Measurements from ENCODE around the gene FAM117B.
"Not testable (repeated sequence)": the region's sequence is repeated elsewhere in the genome, so short reads cannot be mapped to it uniquely, and the experiment has no call there.

The FAM117B gene

GRCh38 chr2:202705446-202706020, 70.8 kb downstream of the FAM117B start:
- no peak for DNase-seq

GRCh38 chr2:202714971-202715935, 80.5 kb downstream of the FAM117B start:
- not testable (repeated sequence) for DNase-seq

GRCh38 chr2:202716114-202716718, 81.4 kb downstream of the FAM117B start:
- no peak for DNase-seq

- no peak for DNase-seq
Measured at GRCh38 chr2:202716953-202717597, 82.3 kb downstream of the FAM117B start.

GRCh38 chr2:202717598-202718310, 83.0 kb downstream of the FAM117B start:
- no peak for DNase-seq

GRCh38 chr2:202718614-202719013, 83.8 kb downstream of the FAM117B start:
- no peak for DNase-seq

- DNase-seq, result no peak
Measured at GRCh38 chr2:202720226-202720625, 85.5 kb downstream of the FAM117B start.

GRCh38 chr2:202721621-202722020, 86.9 kb downstream of the FAM117B start:
- no peak for DNase-seq

GRCh38 chr2:202723746-202724145, 89.0 kb downstream of the FAM117B start:
- no peak for DNase-seq

- DNase-seq, result no peak
Measured at GRCh38 chr2:202726070-202726469, 91.3 kb downstream of the FAM117B start.

- DNase-seq, result no peak
Measured at GRCh38 chr2:202736826-202737225, 102.1 kb downstream of the FAM117B start.

- no peak for DNase-seq
Measured at GRCh38 chr2:202743613-202744012, 108.8 kb downstream of the FAM117B start.

GRCh38 chr2:202749477-202749876, 114.7 kb downstream of the FAM117B start:
- DNase-seq, result no peak

- no peak for DNase-seq
Measured at GRCh38 chr2:202750763-202751427, 116.1 kb downstream of the FAM117B start.

GRCh38 chr2:202752071-202752470, 117.3 kb downstream of the FAM117B start:
- no peak for DNase-seq

- DNase-seq, result no peak
Measured at GRCh38 chr2:202754936-202755335, 120.2 kb downstream of the FAM117B start.

- DNase-seq, result no peak
Measured at GRCh38 chr2:202756598-202756997, 121.8 kb downstream of the FAM117B start.

- DNase-seq, result no peak
Measured at GRCh38 chr2:202757339-202757738, 122.6 kb downstream of the FAM117B start.

- no peak for DNase-seq
Measured at GRCh38 chr2:202758128-202758527, 123.4 kb downstream of the FAM117B start.

- no peak for DNase-seq
Measured at GRCh38 chr2:202758604-202759003, 123.8 kb downstream of the FAM117B start.

GRCh38 chr2:202760848-202761247, 126.1 kb downstream of the FAM117B start:
- DNase-seq, result no peak

GRCh38 chr2:202762556-202762955, 127.8 kb downstream of the FAM117B start:
- peak; percentile 8 for DNase-seq

Data from central memory CD4-positive, alpha-beta T cell (primary cell).